Sciatic nerve (tissue), 2 donors: ENCODE data around the gene GCM1. TPM values are rescaled to one million over a fixed set of nuclear protein-coding genes. Genes with fewer than 3 reads are reported as not detected.
"Not testable (repeated sequence)": the region's sequence is repeated elsewhere in the genome, so short reads cannot be mapped to it uniquely, and the experiment has no call there.

Experiments used
- ATAC-seq: fragments of 200-7000 bp; cut with Tn5 transposase; one replicate; pipeline ENCODE4 v1.9.1; 2020; ENCODE audit warnings: mild to moderate bottlenecking, moderate library complexity
- DNase-seq: peaks from one replicate; pipeline ENCODE4 v3.0.0-alpha.2; 2020; ENCODE audit warnings: low spot score
- intact Hi-C: fragments of 100-400 bp; cut with DNase I; formaldehyde crosslinking; loops from one replicate; pipeline ENCODE4 v1.14.2; 2022
- total RNA-seq: library from RNA; stranded (reverse); fragmentation: NEBNext Ultra II Directional; extraction: Animal tissue kit (Norgen Biotek cat#: 25700); gene quantifications from one replicate; pipeline ENCODE4 v1.2.1, GENCODE V29; 2021
- donor health status: DM: no; HTN: no; CAD: no.
- donor health status: DM: no; HTN: no; CAD: no.

The GCM1 gene, protein sequence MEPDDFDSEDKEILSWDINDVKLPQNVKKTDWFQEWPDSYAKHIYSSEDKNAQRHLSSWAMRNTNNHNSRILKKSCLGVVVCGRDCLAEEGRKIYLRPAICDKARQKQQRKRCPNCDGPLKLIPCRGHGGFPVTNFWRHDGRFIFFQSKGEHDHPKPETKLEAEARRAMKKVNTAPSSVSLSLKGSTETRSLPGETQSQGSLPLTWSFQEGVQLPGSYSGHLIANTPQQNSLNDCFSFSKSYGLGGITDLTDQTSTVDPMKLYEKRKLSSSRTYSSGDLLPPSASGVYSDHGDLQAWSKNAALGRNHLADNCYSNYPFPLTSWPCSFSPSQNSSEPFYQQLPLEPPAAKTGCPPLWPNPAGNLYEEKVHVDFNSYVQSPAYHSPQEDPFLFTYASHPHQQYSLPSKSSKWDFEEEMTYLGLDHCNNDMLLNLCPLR
- total RNA-seq: not detected

GRCh38 chr6:53148684-53149083 is at the start of gene GCM1:
Gene GCM1 (minus strand): TSS chr6:53148841. CDS start chr6:53145632, 3,209 bp downstream.
- intact Hi-C loops: loop anchor here (5.0 kb wide), 1 partner anchor 434 kb away; no protein-coding TSS in a partner anchor
- no peak for ATAC-seq
- DNase-seq: no peak

DNA sequence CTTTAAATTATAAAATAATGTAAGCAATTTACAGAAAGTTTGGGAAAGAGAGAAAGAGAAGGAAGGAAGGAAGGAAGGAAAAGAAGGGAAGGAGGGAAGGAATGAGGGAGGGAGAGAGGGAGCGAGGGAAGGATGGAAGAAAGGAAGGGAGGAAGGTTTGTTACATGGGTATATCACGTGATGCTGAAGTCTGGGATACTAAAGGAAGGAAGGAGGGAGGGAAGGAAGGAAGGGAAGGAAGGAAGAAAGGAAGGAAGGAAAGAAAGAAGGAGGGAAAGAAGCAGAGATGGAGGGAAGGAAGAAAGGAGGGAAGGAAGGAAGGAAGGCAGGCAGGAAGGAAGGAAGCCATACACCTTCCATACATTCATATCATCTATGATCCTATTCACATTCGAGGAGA is 48.9 kb upstream of the GCM1 start:
- intact Hi-C loops: no loop called here
- ATAC-seq: no peak
- no peak for DNase-seq

DNA sequence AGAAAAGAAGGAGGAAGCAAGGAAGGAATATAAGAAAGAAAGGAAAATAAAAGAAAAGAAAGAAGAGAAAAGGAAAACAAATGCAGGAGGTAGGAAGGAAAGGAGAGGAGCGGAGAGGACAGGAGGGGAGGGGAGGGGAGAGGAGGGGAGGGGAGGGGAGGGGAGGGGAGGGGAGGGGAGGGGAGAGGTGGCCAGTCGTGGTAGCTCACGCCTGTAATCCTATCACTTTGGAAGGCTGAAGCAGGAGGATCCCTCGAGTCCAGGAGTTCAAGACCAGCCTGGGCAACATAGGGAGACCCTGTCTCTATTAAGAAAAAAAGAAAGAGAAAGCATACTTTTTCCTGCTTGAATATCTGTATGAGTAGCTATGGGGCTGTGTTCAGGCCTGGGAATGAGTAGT is 46.4 kb upstream of the GCM1 start:
- ATAC-seq (no peak), DNase-seq (no peak)
- intact Hi-C loops: no loop called here

GRCh38 chr6:53192682-53193188 is 44.1 kb upstream of the GCM1 start:
- intact Hi-C loops: no loop called here
- DNase-seq: no peak
- ATAC-seq: peak; percentile 86

GRCh38 chr6:53189554-53189953 is 40.9 kb upstream of the GCM1 start:
- intact Hi-C loops: no loop called here

GRCh38 chr6:53188833-53189232 is 40.2 kb upstream of the GCM1 start:
- intact Hi-C loops: no loop called here
- no peak for DNase-seq
- ATAC-seq: no peak

More at GRCh38 chr6:53189554-53189953, 40.9 kb upstream of the GCM1 start:
- DNase-seq (no peak), ATAC-seq (no peak)

DNA sequence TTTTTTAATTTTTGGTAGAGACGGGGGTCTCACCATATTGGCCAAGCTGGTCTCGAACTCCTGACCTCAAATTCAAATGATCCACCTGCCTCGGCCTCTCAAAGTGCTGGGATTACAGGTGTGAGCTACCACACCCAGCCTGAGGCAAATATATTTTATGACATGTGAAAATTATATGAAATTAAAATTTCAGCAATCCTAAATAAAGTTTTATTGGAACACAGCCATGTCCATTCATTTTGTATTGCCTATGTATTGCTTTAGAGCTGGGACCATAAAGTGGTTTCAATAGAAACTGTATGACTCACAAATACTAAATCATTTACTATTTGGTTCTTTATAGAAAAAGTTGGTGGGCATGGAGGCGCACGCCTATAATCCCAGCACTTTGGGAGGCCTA is 32.0 kb upstream of the GCM1 start:
- no peak for DNase-seq
- no peak for ATAC-seq
- intact Hi-C loops: no loop called here

DNA sequence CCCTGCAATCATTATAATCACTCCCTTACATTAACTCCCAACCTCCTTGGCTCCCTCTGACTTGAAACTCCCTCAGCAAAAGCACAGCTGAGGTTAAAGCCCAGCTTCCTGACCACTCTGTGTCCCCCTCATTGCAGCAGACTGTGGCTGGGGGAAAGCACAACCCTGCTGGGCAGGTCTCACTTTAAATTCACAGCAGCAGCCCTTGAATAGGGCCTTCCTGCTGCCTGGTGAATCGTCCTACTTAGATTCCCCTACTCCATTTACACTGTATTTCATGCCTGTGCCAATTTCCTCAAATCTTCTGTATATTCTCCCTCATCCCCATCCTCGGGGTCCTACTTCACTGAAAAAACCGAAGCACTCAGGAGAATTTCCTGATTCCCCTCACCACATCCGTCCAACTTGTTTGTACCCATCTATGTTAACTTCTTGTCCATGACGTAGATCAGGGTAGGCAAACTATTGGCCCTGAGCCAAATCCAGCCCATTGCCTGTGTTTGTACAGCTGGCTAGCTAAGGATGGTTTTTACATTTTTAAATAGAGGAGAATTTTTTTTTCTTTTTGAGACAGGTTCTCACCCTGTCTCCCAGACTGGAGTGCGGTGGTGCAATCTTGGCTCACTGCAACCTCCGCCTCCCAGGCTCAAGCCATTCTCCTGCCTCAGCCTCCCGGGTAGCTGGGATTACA is 31.5 kb upstream of the GCM1 start:
- intact Hi-C loops: no loop called here
- ATAC-seq (peak; percentile 87), DNase-seq (peak; percentile 74)

DNA sequence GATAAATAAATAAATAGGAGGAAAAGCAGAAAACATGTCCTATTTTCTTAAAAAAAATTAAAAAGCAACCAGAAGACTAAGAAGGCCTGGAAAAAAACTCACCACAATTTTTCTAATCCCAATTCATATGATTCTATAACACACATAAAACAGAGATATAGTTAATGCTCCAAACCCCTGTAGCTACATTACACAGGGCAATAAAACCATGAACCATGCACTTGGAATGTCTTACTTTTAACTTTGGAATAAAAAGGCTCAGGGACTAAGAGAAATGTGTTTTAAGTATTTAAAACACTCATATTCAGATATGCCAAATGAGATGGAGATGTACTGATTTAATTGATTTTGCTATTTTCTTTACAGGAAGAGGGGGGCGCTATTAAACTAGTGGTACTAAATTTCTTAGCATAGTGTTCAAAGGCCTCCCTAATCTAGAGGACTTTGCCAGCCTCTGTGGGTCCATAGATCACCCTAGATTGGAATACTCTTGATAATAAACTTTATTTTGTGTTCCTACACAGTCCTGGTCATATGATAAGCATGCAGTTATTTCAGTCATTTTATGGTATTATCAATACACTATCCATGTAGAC is 30.3 kb upstream of the GCM1 start:
- ATAC-seq: no peak
- intact Hi-C loops: no loop called here
- DNase-seq: no peak

DNA sequence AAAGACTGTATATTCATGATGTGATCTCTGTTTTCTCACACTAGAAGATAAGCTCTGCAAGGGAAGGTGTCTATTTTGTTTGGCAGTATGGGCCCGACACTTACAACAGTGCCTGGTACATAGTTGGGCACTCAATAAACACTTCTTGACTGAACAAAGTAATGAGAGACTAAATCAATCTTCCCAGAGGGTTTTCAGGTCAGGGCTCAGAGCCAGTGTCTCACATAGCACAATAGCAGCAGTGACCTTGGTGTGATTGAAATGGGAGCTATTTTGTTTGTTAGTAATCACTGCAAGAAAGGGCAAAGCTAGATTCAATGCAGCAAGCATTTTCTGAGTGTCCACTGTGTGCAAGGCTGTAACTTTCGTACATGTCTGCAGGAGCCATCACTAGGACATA is 26.4 kb upstream of the GCM1 start:
- intact Hi-C loops: no loop called here
- DNase-seq (no peak), ATAC-seq (no peak)

GRCh38 chr6:53172468-53172803 is 23.8 kb upstream of the GCM1 start:
- intact Hi-C loops: no loop called here
- ATAC-seq (no peak), DNase-seq (no peak)

- DNase-seq (peak; percentile 95), ATAC-seq (peak; percentile 92)
- intact Hi-C loops: loop anchor here (2.0 kb wide), 1 partner anchor 313 kb away; no protein-coding TSS in a partner anchor
Observed at GRCh38 chr6:53171605-53172467, 23.2 kb upstream of the GCM1 start.

- DNase-seq (no peak), ATAC-seq (no peak)
Observed at GRCh38 chr6:53168516-53169267, 20.1 kb upstream of the GCM1 start.

DNA sequence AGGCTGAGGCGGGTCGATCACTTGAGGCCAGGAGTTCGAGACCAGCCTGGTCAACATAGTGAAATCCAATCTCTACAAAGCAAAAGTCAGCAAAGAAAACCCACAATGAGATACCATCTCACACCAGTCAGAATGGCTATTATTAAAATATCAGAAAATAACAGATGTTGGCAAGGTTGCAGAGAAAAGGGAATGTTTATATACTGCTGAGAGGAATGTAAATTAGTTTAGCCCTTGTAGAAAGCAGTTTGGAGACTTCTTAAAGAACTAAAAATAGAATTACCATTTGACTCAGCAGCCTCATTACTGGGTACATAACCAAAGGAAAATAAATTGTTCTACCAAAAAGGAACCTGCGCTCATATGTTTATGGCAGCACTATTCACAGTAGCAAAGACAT is 16.7 kb upstream of the GCM1 start:
- ATAC-seq (no peak), DNase-seq (no peak)
- intact Hi-C loops: no loop called here

More at GRCh38 chr6:53168516-53169267, 20.1 kb upstream of the GCM1 start:
- intact Hi-C loops: no loop called here

DNA sequence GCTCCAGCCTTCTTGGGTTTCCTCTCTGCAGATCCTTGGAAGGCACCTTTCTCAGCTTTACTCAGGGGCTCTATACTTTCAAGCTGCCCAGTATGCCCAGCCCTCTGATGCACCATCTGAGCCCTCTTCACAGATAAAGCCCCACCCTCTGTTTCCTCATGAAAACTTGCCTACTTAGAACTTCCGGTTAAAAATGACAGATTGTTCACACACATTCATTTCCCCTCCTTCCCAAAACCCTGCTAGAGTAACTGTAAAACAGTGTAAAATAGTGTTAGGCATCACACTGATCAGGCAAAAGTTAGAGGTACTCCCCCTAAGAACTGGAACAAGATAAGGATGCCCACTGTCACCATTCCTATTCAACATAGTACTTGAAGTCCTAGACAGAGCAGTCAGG is 14.0 kb upstream of the GCM1 start:
- DNase-seq (no peak), ATAC-seq (no peak)
- intact Hi-C loops: no loop called here

GRCh38 chr6:53161481-53162009 is 12.9 kb upstream of the GCM1 start:
- ATAC-seq: no peak
- no peak for DNase-seq
- intact Hi-C loops: no loop called here

- no peak for DNase-seq
- intact Hi-C loops: no loop called here
- no peak for ATAC-seq
Observed at GRCh38 chr6:53159558-53159957, 10.9 kb upstream of the GCM1 start.

GRCh38 chr6:53158076-53158475 is 9.4 kb upstream of the GCM1 start:
- ATAC-seq, DNase-seq, intact Hi-C loops: not testable (repeated sequence)
